GM12878 (cell line): ENCODE results near the gene SVBP. TPM values are rescaled to one million over a fixed set of nuclear protein-coding genes. Genes with fewer than 3 reads are reported as not detected.

Source experiments
- BCL3 ChIP-seq: IDR thresholded peaks from 2 replicates; pipeline ENCODE4 v1.6.1; 2011; ENCODE audit warnings: borderline replicate concordance, low read depth, mild to moderate bottlenecking, moderate library complexity, low read length; ENCODE audit not compliant: insufficient read depth, poor library complexity, severe bottlenecking
- CTCF ChIP-seq, 3 experiments: IDR thresholded peaks in 2 of 3; conservative IDR thresholded peaks in 1 of 3; 2 replicates each; pipeline ENCODE4 v1.5.1; 2011; ENCODE audit warnings: low read depth in 3 of 3, low read length in 3 of 3, mild to moderate bottlenecking in 3 of 3, control low read depth in 2 of 3, moderate library complexity in 2 of 3, inconsistent platforms in 1 of 3, mixed read lengths in 1 of 3; ENCODE audit not compliant: control insufficient read depth in 2 of 3, insufficient read depth in 1 of 3; ENCODE audit errors: extremely low read depth in 1 of 3
- DPF2 ChIP-seq: fragments of 450-650 bp; IDR thresholded peaks from 2 replicates; pipeline ENCODE4 v1.6.1; 2017; ENCODE audit warnings: mild to moderate bottlenecking
- FOXM1 ChIP-seq: IDR thresholded peaks from 2 replicates; pipeline ENCODE4 v1.6.1; 2012; ENCODE audit warnings: low read depth, mild to moderate bottlenecking, inconsistent platforms, low read length, moderate library complexity
- IKZF2 ChIP-seq, 2 experiments: fragments of 450-650 bp; IDR thresholded peaks; 2 replicates each; pipeline ENCODE4 v1.6.1; 2017; ENCODE audit warnings: mild to moderate bottlenecking in 2 of 2, moderate library complexity in 2 of 2
- POLR2AphosphoS2 ChIP-seq: IDR thresholded peaks from 2 replicates; pipeline ENCODE4 v1.6.1; 2011; ENCODE audit warnings: low read depth, mild to moderate bottlenecking, low read length, improper control_type of control experiment, moderate library complexity
- RAD21 ChIP-seq: IDR thresholded peaks from 2 replicates; pipeline ENCODE4 v1.6.1; 2011; ENCODE audit warnings: mild to moderate bottlenecking, low read depth, low read length, moderate library complexity; ENCODE audit not compliant: insufficient read depth
- RAD51 ChIP-seq: fragments of 450-650 bp; IDR thresholded peaks from 2 replicates; pipeline ENCODE4 v1.6.1; 2016; ENCODE audit warnings: moderate library complexity, mild to moderate bottlenecking, inconsistent platforms
- RELA ChIP-seq: fragments of 450-650 bp; IDR thresholded peaks from 2 replicates; pipeline ENCODE4 v1.8.0; 2014; ENCODE audit warnings: borderline replicate concordance; ENCODE audit not compliant: partially characterized antibody
- RELB ChIP-seq: fragments of 450-650 bp; IDR thresholded peaks from 2 replicates; pipeline ENCODE4 v1.6.1; 2017; ENCODE audit warnings: low read depth, mild to moderate bottlenecking, moderate library complexity
- REST ChIP-seq: IDR thresholded peaks from 2 replicates; pipeline ENCODE4 v1.6.1; 2012; ENCODE audit warnings: mild to moderate bottlenecking, low read depth, low read length
- SMARCA5 ChIP-seq: fragments of 450-650 bp; IDR thresholded peaks from 2 replicates; pipeline ENCODE4 v1.6.1; 2017; ENCODE audit warnings: mild to moderate bottlenecking
- TAF1 ChIP-seq: IDR thresholded peaks from 2 replicates; pipeline ENCODE4 v1.6.1; 2011; ENCODE audit warnings: mild to moderate bottlenecking, low read depth, low read length, borderline replicate concordance
- TCF7 ChIP-seq: IDR thresholded peaks from 2 replicates; pipeline ENCODE4 v1.6.1; 2014; ENCODE audit warnings: antibody characterized with exemption, borderline replicate concordance
- WRNIP1 ChIP-seq: IDR thresholded peaks from 2 replicates; pipeline ENCODE4 v1.6.1; 2011; ENCODE audit warnings: low read depth, low read length, improper control_type of control experiment, borderline replicate concordance
- YY1 ChIP-seq: IDR thresholded peaks from 2 replicates; pipeline ENCODE4 v1.6.1; 2011; ENCODE audit warnings: low read depth, mild to moderate bottlenecking, low read length
- polyA plus RNA-seq, 11 experiments: library from polyadenylated mRNA; depleted of rRNA in 4 of 11; unstranded in 6 of 11; stranded (reverse) in 5 of 11; fragments of >200 nt; fragmentation: Nextera tagmentation in 4 of 11; fragmentation: Illumina TruSeq in 1 of 11; extraction: Ambion mirVana in 4 of 11; extraction: Trizol in 1 of 11; gene quantifications; 1 replicate in 1 of 11; 2 replicates in 10 of 11; pipeline versions ENCODE4 v1.2.1 to v1.2.3, GENCODE V29; 2011 to 2016; ENCODE audit warnings: inconsistent platforms in 2 of 11, missing spikeins in 2 of 11, low read depth in 1 of 11
- total RNA-seq, 4 experiments: library from RNA; depleted of rRNA in 3 of 4; stranded (reverse); fragments of >200 nt in 3 of 4; fragmentation: Illumina TruSeq in 1 of 4; extraction: Trizol in 1 of 4; gene quantifications; 2 replicates each; pipeline versions ENCODE4 v1.2.1 to v1.2.3, GENCODE V29; 2013 to 2021
- TF ChIP-seq, protein P1 (sequence below): IDR thresholded peaks from 2 replicates; pipeline ENCODE4 v1.6.1; 2012; ENCODE audit warnings: low read depth, low read length, improper control_type of control experiment

SVBP gene
- total and polyA plus RNA-seq, 10 of the 15 experiments (the other 5 are each of a cell fraction or from before 2014, with no cell fraction given), result 12.6 to 29.5 (median 19.8) TPM

DNA sequence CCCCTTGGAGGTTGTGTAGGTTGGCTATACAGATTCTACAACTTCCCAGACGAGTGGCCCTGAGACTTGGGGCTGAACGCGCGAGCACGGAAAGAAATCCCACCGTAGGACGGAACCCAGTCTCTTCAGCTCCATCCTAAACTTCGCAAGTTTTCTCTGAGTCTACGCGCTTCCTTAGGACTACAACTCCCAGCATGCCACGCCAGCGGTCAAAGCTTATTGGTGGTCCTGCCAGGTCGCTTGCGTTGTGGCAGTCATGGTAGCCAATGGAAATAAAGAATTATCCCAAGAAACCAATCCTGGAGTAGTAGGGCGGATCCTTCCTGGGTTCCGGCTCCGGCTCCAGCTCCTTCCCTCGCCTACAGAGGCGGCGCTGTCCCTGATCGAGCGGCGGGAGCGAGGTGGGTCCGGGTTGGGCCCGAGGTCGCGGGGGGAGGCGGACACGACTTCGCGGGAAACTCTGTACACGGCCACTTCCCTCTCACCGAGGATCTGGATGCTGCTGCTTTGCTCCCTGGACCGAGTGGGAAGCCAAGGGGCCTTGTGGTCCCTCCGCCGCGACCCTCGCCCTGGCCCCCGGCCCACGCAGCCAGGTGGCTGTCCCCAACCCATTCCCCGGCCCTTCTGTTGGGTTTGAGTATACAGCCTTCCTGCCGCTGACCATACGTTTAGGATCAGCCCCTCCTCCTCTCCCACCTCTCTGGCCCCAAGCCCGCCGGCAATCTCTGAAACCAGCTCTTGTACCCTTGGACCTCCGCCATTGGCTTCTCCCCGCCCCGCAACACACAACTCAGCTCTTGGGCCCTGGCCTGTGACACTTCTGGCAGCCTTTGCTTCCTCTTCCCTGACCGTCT, 29.3 kb upstream of the SVBP start, which contains the start of gene ZNF691 (continued):
- TF ChIP-seq WRNIP1 (no peak), RELB (0 out of 2 replicates have a peak, but pooled peaks have one; percentile 16), RAD51 (no peak), DPF2 (peak; percentile 93), FOXM1 (no peak), YY1 (0 out of 2 replicates have a peak, but pooled peaks have one; percentile 35), REST (no peak), RELA (peak; percentile 14), POLR2AphosphoS2 (0 out of 2 replicates have a peak, but pooled peaks have one; percentile 12), IKZF2 (IDR thresholded peaks at IDR 0.05) (peak in 1 of 2 experiments; percentile 7; a peak in 1 of 4 replicates), TCF7 (no peak), TAF1 (peak; percentile 59; the same call in 1 of the 2 replicates), RAD21 (no peak), CTCF (IDR thresholded peaks at IDR 0.05 in 2 of 3, conservative IDR thresholded peaks at IDR 0.05 in 1 of 3; ENCODE audit: control insufficient read depth in 2 of 3, extremely low read depth in 1 of 3, insufficient read depth in 1 of 3, low read depth in 3 of 3, low read length in 3 of 3) (peak; percentile 35 to 45 (median 39)), SMARCA5 (peak; percentile 65; the same call in 1 of the 2 replicates), BCL3 (no peak)
- TF ChIP-seq, protein P1, sequence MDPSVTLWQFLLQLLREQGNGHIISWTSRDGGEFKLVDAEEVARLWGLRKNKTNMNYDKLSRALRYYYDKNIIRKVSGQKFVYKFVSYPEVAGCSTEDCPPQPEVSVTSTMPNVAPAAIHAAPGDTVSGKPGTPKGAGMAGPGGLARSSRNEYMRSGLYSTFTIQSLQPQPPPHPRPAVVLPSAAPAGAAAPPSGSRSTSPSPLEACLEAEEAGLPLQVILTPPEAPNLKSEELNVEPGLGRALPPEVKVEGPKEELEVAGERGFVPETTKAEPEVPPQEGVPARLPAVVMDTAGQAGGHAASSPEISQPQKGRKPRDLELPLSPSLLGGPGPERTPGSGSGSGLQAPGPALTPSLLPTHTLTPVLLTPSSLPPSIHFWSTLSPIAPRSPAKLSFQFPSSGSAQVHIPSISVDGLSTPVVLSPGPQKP, result peak; percentile 59; the same call in 1 of the 2 replicates
